ENCODE measurements around the gene GPR101. TPM values are rescaled to one million over a fixed set of nuclear protein-coding genes. Genes with fewer than 3 reads are reported as not detected.

GPR101 gene
- total RNA-seq = not detected in 2 replicates
- total RNA-seq (2013) = not detected
- 0.07 TPM in 1 of 2 replicates, not detected in the other for polyA plus RNA-seq
- 0.34 and 0.57 TPM in 2 replicates for polyA minus RNA-seq

DNA sequence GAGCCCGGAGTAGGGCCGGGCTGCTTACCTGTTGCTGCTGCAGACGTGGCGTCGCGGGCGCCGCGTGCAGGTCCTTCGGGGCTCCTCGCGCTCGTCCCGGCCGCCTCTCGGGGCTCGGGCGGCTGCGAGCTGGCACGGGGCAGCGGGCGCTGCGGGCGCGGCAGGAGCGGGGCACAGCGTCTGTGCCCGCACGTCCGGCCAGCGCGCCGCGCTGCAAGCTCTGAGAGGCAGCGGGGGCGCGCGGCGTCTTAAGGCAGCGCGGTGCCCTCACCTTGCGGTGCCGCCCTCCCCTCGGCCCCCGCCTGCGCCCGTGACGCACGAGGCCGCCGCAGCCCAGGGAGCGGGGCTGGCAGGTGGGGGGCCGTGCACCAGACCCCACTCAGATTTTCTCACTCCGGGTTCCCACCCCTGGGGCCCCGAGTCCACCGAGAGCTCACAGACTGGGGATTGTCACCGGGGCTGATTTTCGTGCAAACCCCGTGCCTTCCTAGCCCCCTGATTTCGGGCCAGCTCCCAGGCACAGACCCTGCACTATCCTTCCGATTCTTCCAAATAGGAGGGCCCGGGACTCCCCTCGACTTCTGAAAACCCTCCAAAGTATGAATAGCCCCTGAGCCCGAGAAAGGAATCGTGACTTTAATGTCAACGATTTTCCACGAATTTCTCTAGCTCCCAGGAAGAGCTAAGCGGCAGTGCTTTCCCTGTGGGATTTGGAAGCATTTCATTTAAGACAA is at the start of gene GPR101:
Gene GPR101, minus strand, starts transcription at position 222 of the 734 bp plus-strand sequence. CDS start 2,321 bp downstream, outside the sequence.
- peaks cover 0 to 29% (median 10%) of the 10 kb centered on the region in 4 experiments for H3K27me3 ChIP-seq (replicated peaks in 1 of 4; ENCODE audit: control extremely low read depth in 1 of 4, control insufficient read depth in 3 of 4, insufficient read depth in 4 of 4, low read length in 3 of 4)
- H3K27ac ChIP-seq (ENCODE audit: low read length in 2 of 2) = no peak within 1 kb of the TSS
- DNase-seq (peak; percentile 21), ATAC-seq (ENCODE audit: low read depth) (no peak)
- peaks cover 15 to 22% of the 10 kb centered on the region in 2 donors for H3K4me1 ChIP-seq (ENCODE audit: control insufficient read depth in 2 of 2, insufficient read depth in 2 of 2, low read length in 2 of 2)
- CTCF ChIA-PET = no interaction called here
- H3K36me3 ChIP-seq (replicated peaks in 1 of 2; ENCODE audit: control extremely low read depth in 1 of 2, control insufficient read depth in 1 of 2, extremely low read depth in 1 of 2, insufficient read depth in 2 of 2, low read length in 1 of 2) = no peaks in the 10 kb centered on the region
- peak within 1 kb of the TSS; percentile 0 for H3K9ac ChIP-seq (ENCODE audit: low read length)
- no peaks in the 10 kb centered on the region for H3K9me3 ChIP-seq (ENCODE audit: control extremely low read depth in 1 of 3, control insufficient read depth in 2 of 3, insufficient read depth in 1 of 3, low read length in 2 of 3)
- H2AFZ ChIP-seq (ENCODE audit: insufficient read depth, low read depth, low read length, poor library complexity, severe bottlenecking) = peak within 1 kb of the TSS; percentile 68
- peak within 1 kb of the TSS; percentile 59 for H3K4me2 ChIP-seq (replicated peaks; ENCODE audit: low read depth, low read length, poor library complexity, severe bottlenecking)
- WGBS (ENCODE audit: insufficient coverage) = 2% methylated on average over 57 of the region's 68 CpGs
- H3K4me3 ChIP-seq (ENCODE audit: control extremely low read depth in 1 of 5, extremely low read depth in 1 of 5, insufficient read depth in 1 of 5, low read depth in 2 of 5, low read length in 4 of 5) = peak within 1 kb of the TSS in 2 of 5 experiments; percentile 7 to 57
- no peaks in the 10 kb centered on the region for H4K20me1 ChIP-seq (ENCODE audit: control insufficient read depth, insufficient read depth, low read length, poor library complexity, severe bottlenecking)
- Mint-ChIP-seq H3K9me3 (ENCODE audit: insufficient read depth) (no peaks in the 10 kb centered on the region), H3K27me3 (peaks cover 32% of the 10 kb centered on the region), H3K4me1 (peaks cover 8% of the 10 kb centered on the region), H3K4me3 (peak within 1 kb of the TSS; percentile 35), H3K27ac (no peak within 1 kb of the TSS)
- intact Hi-C loops (cut with micrococcal nuclease) = no loop called here
- H3K79me2 ChIP-seq (ENCODE audit: control insufficient read depth, insufficient read depth, low read length) = no peaks in the 10 kb centered on the region
- POLR2A ChIA-PET = no interaction called here
- TF ChIP-seq, protein P1, sequence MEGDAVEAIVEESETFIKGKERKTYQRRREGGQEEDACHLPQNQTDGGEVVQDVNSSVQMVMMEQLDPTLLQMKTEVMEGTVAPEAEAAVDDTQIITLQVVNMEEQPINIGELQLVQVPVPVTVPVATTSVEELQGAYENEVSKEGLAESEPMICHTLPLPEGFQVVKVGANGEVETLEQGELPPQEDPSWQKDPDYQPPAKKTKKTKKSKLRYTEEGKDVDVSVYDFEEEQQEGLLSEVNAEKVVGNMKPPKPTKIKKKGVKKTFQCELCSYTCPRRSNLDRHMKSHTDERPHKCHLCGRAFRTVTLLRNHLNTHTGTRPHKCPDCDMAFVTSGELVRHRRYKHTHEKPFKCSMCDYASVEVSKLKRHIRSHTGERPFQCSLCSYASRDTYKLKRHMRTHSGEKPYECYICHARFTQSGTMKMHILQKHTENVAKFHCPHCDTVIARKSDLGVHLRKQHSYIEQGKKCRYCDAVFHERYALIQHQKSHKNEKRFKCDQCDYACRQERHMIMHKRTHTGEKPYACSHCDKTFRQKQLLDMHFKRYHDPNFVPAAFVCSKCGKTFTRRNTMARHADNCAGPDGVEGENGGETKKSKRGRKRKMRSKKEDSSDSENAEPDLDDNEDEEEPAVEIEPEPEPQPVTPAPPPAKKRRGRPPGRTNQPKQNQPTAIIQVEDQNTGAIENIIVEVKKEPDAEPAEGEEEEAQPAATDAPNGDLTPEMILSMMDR (IDR thresholded peaks at IDR 0.05) = no peak
- TF ChIP-seq EZH2 (IDR thresholded peaks at IDR 0.05; ENCODE audit: borderline replicate concordance, insufficient read depth, low read depth, low read length, poor library complexity, severe bottlenecking) = no peak

DNA sequence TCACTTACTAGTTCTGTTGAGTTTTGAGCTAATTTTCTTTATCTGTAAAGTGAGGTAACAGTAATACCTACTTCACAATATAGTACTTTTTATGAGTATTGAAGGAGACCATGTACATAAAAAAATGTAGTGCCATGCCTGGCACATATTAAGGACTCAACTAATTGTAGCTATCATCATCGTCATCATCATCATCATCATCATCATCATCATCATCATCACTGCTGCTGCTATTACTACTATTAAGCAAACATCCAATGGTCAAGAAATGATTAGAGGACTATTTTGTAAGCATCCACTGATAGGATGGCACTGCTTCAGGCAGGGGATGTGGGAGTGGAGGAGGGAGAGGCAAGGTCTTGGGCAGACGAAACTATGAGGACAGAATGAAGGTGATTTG is 47.4 kb upstream of the GPR101 start:
- H3K4me1 Mint-ChIP-seq = no peaks in the 10 kb centered on the region
- no peaks in the 10 kb centered on the region for H4K20me1 ChIP-seq (ENCODE audit: control insufficient read depth, insufficient read depth, low read length, poor library complexity, severe bottlenecking)
- H3K9me3 Mint-ChIP-seq (ENCODE audit: insufficient read depth) = no peaks in the 10 kb centered on the region
- H3K36me3 ChIP-seq (replicated peaks in 1 of 2; ENCODE audit: control extremely low read depth in 1 of 2, control insufficient read depth in 1 of 2, extremely low read depth in 1 of 2, insufficient read depth in 2 of 2, low read length in 1 of 2) = no peaks in the 10 kb centered on the region
- H3K79me2 ChIP-seq (ENCODE audit: control insufficient read depth, insufficient read depth, low read length) = no peaks in the 10 kb centered on the region
- intact Hi-C loops (cut with micrococcal nuclease) = no loop called here
- ChIA-PET CTCF (no interaction called here), POLR2A (no interaction called here)
- peaks cover 11% of the 10 kb centered on the region for H3K27me3 Mint-ChIP-seq
- WGBS (ENCODE audit: insufficient coverage) = 57% methylated on average over 1 of the region's 2 CpGs
- H3K4me2 ChIP-seq (replicated peaks; ENCODE audit: low read depth, low read length, poor library complexity, severe bottlenecking) = no peak overlapping the region
- H3K4me1 ChIP-seq (ENCODE audit: control insufficient read depth in 2 of 2, insufficient read depth in 2 of 2, low read length in 2 of 2) = no peaks in the 10 kb centered on the region
- H3K4me3 Mint-ChIP-seq = no peak overlapping the region
- no peaks in the 10 kb centered on the region for H3K9me3 ChIP-seq (ENCODE audit: control extremely low read depth in 1 of 3, control insufficient read depth in 2 of 3, insufficient read depth in 1 of 3, low read length in 2 of 3)
- TF ChIP-seq, protein P1 (IDR thresholded peaks at IDR 0.05) = no peak
- no peak for TF ChIP-seq EZH2 (IDR thresholded peaks at IDR 0.05; ENCODE audit: borderline replicate concordance, insufficient read depth, low read depth, low read length, poor library complexity, severe bottlenecking)
- no peak overlapping the region for H3K27ac Mint-ChIP-seq
- H3K4me3 ChIP-seq (ENCODE audit: control extremely low read depth in 1 of 5, extremely low read depth in 1 of 5, insufficient read depth in 1 of 5, low read depth in 2 of 5, low read length in 4 of 5) = no peak overlapping the region
- DNase-seq = no peak
- H3K27me3 ChIP-seq (replicated peaks in 1 of 4; ENCODE audit: control extremely low read depth in 1 of 4, control insufficient read depth in 3 of 4, insufficient read depth in 4 of 4, low read length in 3 of 4) = peaks cover 0 to 9% (median 0%) of the 10 kb centered on the region in 4 experiments
- H3K9ac ChIP-seq (ENCODE audit: low read length) = no peak overlapping the region
- H3K27ac ChIP-seq (ENCODE audit: low read length in 2 of 2) = no peak overlapping the region
- no peak for ATAC-seq (ENCODE audit: low read depth)
- no peak overlapping the region for H2AFZ ChIP-seq (ENCODE audit: insufficient read depth, low read depth, low read length, poor library complexity, severe bottlenecking)
